ENCODE measurements around the gene CHKB. TPM values are rescaled to one million over a fixed set of nuclear protein-coding genes. Genes with fewer than 3 reads are reported as not detected.
"Not testable (repeated sequence)": the region's sequence is repeated elsewhere in the genome, so short reads cannot be mapped to it uniquely, and the experiment has no call there.

The CHKB gene
- total and polyA plus RNA-seq, 12 donors: 27.1 to 251 (median 39.9) TPM

GRCh38 chr22:50609599-50609998 is 26.9 kb upstream of the CHKB start:
- peaks cover 0 to 47% (median 31%) of the 10 kb centered on the region in 7 donors for H3K27me3 ChIP-seq
- ATAC-seq: no peak

GRCh38 chr22:50608996-50609395 is 26.3 kb upstream of the CHKB start:
- no peaks in the 10 kb centered on the region for H3K36me3 ChIP-seq
- H3K27me3 ChIP-seq: peaks cover 0 to 51% (median 33%) of the 10 kb centered on the region in 7 donors
- no peak for ATAC-seq
- H3K4me1 ChIP-seq: peaks cover 0 to 10% (median 0%) of the 10 kb centered on the region in 9 donors
- H3K27ac ChIP-seq: no peak overlapping the region
- no peaks in the 10 kb centered on the region for H3K9me3 ChIP-seq
- H3K4me3 ChIP-seq: no peak overlapping the region
- no peak for DNase-seq
- 90 to 92% methylated on average over 10 of the region's 10 CpGs for WGBS, 2 donors
- TF ChIP-seq CTCF (IDR thresholded peaks at IDR 0.05): no peak
- intact Hi-C loops (cut with DNase I): no loop called here

More at GRCh38 chr22:50609599-50609998, 26.9 kb upstream of the CHKB start:
- Histone ChIP-seq H3K4me3 (no peak overlapping the region), H3K4me1 (peaks cover 0 to 11% (median 0%) of the 10 kb centered on the region in 9 donors), H3K36me3 (no peaks in the 10 kb centered on the region), H3K27ac (no peak overlapping the region), H3K9me3 (no peaks in the 10 kb centered on the region)
- WGBS, 2 donors: 83 to 87% methylated on average over 12 of the region's 12 CpGs
- DNase-seq: no peak
- TF ChIP-seq CTCF (IDR thresholded peaks at IDR 0.05): no peak
- intact Hi-C loops (cut with DNase I): no loop called here

GRCh38 chr22:50608058-50608840 is 25.6 kb upstream of the CHKB start:
- DNase-seq; H3K4me1 ChIP-seq; intact Hi-C loops (cut with DNase I); H3K4me3 ChIP-seq; H3K27ac ChIP-seq; H3K36me3 ChIP-seq; H3K9me3 ChIP-seq; ATAC-seq: not testable (repeated sequence)
- 84 to 88% methylated on average over 39 of the region's 39 CpGs for WGBS, 2 donors
- H3K27me3 ChIP-seq: peaks cover 0 to 56% (median 39%) of the 10 kb centered on the region in 7 donors

GRCh38 chr22:50607659-50608020 is 25.0 kb upstream of the CHKB start:
- no peak for TF ChIP-seq CTCF (IDR thresholded peaks at IDR 0.05)
- Histone ChIP-seq H3K27ac (no peak overlapping the region), H3K9me3 (no peaks in the 10 kb centered on the region), H3K27me3 (peaks cover 0 to 62% (median 45%) of the 10 kb centered on the region in 7 donors), H3K4me3 (no peak overlapping the region), H3K4me1 (peaks cover 0 to 6% (median 0%) of the 10 kb centered on the region in 9 donors), H3K36me3 (no peaks in the 10 kb centered on the region)
- ATAC-seq (no peak), DNase-seq (no peak)
- 69 to 75% methylated on average over 6 of the region's 6 CpGs for WGBS, 2 donors
- intact Hi-C loops (cut with DNase I): no loop called here
